Measurements from ENCODE around the gene PLA2G2C.

DNA sequence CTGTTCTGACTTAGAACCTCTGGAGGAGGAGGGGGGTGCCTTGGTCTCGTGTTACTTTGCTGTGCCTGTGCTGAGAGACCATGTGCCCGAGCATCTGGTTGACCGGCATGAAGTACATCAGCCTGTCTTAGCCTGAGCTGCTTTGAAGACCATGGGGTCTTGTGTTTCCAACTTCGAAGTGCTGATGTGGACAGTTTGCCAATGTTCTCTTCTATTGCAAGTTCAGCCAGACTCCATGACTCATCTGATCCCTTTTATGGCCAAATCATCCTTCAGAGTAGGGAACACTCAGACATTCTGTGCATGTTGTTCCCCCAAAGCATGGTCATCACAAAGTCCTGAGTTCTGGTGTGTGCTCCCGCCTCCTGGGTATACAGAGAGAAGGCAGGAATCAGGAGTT, 6.0 kb upstream of the PLA2G2C start:
- no peak for TF ChIP-seq ISL1 (CRISPR knock-in tag; IDR thresholded peaks at IDR 0.05)
- TF ChIP-seq, protein P1, sequence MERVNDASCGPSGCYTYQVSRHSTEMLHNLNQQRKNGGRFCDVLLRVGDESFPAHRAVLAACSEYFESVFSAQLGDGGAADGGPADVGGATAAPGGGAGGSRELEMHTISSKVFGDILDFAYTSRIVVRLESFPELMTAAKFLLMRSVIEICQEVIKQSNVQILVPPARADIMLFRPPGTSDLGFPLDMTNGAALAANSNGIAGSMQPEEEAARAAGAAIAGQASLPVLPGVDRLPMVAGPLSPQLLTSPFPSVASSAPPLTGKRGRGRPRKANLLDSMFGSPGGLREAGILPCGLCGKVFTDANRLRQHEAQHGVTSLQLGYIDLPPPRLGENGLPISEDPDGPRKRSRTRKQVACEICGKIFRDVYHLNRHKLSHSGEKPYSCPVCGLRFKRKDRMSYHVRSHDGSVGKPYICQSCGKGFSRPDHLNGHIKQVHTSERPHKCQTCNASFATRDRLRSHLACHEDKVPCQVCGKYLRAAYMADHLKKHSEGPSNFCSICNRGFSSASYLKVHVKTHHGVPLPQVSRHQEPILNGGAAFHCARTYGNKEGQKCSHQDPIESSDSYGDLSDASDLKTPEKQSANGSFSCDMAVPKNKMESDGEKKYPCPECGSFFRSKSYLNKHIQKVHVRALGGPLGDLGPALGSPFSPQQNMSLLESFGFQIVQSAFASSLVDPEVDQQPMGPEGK (CRISPR knock-in tag; IDR thresholded peaks at IDR 0.05; ENCODE audit: borderline replicate concordance): no peak
- TF ChIP-seq ARNTL (CRISPR knock-in tag; IDR thresholded peaks at IDR 0.05; ENCODE audit: borderline replicate concordance, low read depth): no peak
- TF ChIP-seq ZFP30 (CRISPR knock-in tag; IDR thresholded peaks at IDR 0.05): no peak
- TF ChIP-seq, protein P2, sequence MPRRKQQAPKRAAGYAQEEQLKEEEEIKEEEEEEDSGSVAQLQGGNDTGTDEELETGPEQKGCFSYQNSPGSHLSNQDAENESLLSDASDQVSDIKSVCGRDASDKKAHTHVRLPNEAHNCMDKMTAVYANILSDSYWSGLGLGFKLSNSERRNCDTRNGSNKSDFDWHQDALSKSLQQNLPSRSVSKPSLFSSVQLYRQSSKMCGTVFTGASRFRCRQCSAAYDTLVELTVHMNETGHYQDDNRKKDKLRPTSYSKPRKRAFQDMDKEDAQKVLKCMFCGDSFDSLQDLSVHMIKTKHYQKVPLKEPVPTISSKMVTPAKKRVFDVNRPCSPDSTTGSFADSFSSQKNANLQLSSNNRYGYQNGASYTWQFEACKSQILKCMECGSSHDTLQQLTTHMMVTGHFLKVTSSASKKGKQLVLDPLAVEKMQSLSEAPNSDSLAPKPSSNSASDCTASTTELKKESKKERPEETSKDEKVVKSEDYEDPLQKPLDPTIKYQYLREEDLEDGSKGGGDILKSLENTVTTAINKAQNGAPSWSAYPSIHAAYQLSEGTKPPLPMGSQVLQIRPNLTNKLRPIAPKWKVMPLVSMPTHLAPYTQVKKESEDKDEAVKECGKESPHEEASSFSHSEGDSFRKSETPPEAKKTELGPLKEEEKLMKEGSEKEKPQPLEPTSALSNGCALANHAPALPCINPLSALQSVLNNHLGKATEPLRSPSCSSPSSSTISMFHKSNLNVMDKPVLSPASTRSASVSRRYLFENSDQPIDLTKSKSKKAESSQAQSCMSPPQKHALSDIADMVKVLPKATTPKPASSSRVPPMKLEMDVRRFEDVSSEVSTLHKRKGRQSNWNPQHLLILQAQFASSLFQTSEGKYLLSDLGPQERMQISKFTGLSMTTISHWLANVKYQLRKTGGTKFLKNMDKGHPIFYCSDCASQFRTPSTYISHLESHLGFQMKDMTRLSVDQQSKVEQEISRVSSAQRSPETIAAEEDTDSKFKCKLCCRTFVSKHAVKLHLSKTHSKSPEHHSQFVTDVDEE (CRISPR knock-in tag; IDR thresholded peaks at IDR 0.05): no peak
